ACHN (cell line): ENCODE measurements around the gene RPS3A.
"Not testable (repeated sequence)": the region's sequence is repeated elsewhere in the genome, so short reads cannot be mapped to it uniquely, and the experiment has no call there.

ENCODE experiments used
- DNase-seq: peaks from one replicate; pipeline ENCODE4 v3.0.0-alpha.2; 2015
- in situ Hi-C: cut with HindIII; loops from 2 replicates; pipeline ENCODE4 v1.10.0; 2017; ENCODE audit warnings: low sequenced_read_pairs, low pct_ligation_motif_present, low pct_unique_long_range_greater_than_20kb

The RPS3A gene

GRCh38 chr4:151099229-151099975, at the start of gene RPS3A:
Gene RPS3A (plus strand): TSS chr4:151099628. CDS start chr4:151099653, 25 bp downstream.
- peak; percentile 92 for DNase-seq
- in situ Hi-C loops = no loop called here

DNA sequence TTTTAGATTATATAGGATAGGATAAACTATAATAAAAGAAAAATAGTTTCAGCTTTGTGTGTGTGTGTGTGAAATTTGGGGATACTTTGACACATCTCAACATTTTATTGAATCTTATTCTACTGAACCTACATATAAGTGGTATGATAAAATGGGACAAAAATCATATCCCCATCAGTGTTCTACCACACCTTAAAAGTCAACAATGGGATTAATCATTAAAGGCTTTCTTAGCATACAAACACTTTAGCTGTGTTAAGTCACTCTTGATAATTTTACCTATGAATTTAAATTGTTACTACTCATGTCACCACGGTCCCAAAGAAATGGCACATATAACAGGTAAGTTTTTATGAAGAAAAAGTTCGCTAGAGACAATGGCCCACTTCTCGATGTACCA, 46.6 kb upstream of the RPS3A start:
- in situ Hi-C loops = no loop called here

GRCh38 chr4:151055539-151055938, 43.9 kb upstream of the RPS3A start:
- DNase-seq = no peak
- in situ Hi-C loops = no loop called here

More for the DNA sequence above, 46.6 kb upstream of the RPS3A start:
- no peak for DNase-seq

- in situ Hi-C loops, DNase-seq: not testable (repeated sequence)
Measured at GRCh38 chr4:151063143-151063542, 36.3 kb upstream of the RPS3A start.

- in situ Hi-C loops = no loop called here
- DNase-seq = no peak
Measured at GRCh38 chr4:151067316-151067970, 32.0 kb upstream of the RPS3A start.

DNA sequence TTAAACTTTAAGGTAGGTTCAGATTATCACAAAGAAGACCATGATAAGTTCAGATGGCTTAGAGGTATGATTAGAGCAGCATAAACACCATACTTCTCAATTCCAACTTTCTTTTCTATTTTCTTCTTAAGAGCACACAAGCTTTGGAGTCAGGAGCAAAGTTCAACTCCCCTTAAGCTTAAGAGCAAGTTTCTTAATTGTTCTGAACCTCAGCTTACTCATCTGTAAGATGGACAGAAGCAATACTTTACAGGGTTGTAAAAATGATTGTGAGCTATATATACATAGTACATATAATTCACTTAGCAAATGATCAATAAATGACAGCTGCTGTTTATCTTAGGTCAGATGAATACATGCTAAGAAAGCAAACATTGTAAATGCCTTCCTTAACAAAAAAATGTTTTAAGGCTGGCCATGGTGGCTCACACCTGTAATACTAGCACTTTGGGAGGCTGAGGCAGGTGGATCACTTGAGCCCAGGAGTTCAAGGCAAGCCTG, 25.0 kb upstream of the RPS3A start:
- in situ Hi-C loops = no loop called here
- no peak for DNase-seq

DNA sequence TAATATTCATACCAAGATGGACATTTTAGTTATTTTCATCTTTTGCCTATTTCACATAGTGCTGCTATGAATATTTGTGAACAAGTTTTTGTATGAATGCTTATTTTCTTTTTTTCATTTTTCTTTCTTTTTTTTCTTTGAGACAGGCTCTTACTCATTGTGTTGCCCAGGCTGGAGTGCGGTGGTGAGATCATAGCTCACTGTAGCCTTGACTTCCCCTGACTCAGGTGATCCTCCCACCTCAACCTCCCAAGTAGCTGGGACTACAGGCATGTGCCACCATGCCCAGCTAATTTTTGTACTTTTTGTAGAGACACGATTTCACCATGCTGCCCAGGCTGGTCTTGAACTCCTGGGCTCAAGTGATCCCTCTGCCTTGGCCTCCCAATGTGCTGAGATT, 21.4 kb upstream of the RPS3A start:
- DNase-seq, in situ Hi-C loops: not testable (repeated sequence)

- in situ Hi-C loops = no loop called here
- no peak for DNase-seq
Measured at GRCh38 chr4:151087467-151087866, 12.0 kb upstream of the RPS3A start.

DNA sequence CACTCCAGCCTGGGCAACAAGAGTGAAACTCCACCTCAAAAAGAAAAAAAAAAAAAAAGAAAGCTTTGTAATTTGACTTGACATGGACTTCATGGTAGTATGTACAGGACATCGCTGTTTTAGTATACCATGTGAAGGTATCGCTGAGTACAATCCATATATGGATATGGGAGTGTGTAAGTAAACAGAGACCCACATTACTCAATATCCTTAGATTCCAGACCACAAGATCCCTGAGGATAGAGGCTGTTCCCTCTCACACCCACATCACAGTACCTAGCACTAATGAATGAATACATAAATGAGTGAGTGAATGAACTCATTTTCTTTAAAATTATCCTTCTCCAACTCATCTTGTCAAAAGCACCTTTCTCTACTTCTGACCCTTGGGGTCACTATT, 8.4 kb upstream of the RPS3A start:
- DNase-seq = no peak
- in situ Hi-C loops = no loop called here

- DNase-seq = no peak
- in situ Hi-C loops = no loop called here
Measured at GRCh38 chr4:151092488-151092887, 6.9 kb upstream of the RPS3A start.

GRCh38 chr4:151093203-151093602, 6.2 kb upstream of the RPS3A start:
- DNase-seq = no peak
- in situ Hi-C loops = no loop called here

DNA sequence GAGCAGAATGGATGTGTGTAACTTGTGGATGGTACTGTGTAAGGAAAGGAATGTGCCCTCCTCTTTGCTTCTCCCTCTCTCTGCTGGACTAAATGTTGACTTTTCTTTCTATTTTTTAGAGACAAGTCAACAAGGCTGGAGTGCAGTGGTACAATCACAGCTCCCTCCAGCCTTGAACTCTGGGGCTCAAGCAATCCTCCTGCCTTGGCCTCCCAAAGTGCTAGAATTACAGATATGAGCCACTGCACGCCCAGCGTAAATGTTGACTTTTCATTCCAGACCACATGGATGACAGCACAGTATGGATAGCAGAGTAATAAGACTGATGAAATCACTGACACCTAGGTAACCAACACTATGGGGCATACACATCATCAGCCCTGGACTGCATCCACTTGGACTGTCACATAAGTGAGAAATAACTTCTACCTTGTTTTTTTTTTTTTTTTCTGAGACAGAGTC, 5.1 kb upstream of the RPS3A start:
- in situ Hi-C loops = no loop called here
- DNase-seq = no peak

GRCh38 chr4:151095142-151095541, 4.3 kb upstream of the RPS3A start:
- no peak for DNase-seq

DNA sequence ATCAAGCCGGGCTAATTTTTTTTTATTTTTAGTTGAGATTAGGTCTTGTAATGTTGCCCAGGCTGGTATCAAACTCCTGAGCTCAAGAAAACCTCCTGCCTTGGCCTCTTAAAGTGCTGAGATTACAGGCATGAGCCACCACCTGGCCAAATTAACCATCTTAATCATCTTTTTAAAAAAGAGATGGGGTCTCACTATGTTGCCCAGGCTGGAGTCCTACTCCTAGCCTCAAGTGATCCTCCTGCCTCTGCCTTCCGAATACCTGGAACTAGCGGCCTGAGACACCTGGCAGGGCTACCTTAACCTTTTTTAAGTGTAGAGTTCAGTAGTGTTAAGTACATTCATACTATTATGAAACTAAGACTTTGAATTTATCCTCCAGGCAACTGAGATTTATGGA, 1.7 kb upstream of the RPS3A start:
- in situ Hi-C loops = no loop called here
- no peak for DNase-seq

More at GRCh38 chr4:151095142-151095541, 4.3 kb upstream of the RPS3A start:
- in situ Hi-C loops = no loop called here

DNA sequence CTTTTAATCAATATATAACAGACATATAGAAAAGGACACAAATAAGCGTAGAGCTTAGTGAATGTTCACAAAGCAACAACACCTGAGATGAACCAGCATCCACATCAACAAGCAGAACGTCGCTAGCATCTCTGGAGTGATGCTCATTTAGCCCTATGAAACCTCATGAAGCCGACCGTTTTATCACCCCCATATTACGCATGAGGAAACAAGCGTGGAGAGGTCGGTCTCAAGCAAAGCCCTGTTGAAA, 524 bp upstream of the RPS3A start:
- in situ Hi-C loops = no loop called here
- DNase-seq = no peak

DNA sequence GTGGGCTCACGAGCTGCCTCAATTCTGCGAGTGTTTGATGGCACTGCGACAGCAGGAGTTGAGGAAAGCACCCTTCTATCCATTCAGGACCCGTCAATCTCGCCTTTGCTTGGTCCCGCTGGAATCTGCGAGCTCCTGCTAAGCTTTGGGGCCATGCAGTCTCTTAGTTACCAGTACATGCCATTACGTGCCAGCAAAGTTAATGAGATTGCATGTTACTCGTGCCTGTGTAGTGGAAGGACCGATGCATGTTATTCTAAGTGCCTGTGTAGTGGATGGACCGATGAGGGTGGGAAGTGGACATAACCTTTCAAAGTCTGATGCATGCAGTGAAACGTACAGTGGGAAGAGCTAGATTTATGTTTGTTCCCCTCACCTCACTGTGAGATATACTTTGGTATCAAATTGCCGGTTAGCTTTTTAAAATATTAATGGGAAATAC, 569 bp downstream of the RPS3A start:
- in situ Hi-C loops = no loop called here
- peak; percentile 22 for DNase-seq

GRCh38 chr4:151100531-151100930, 1.1 kb downstream of the RPS3A start:
- in situ Hi-C loops = no loop called here
- DNase-seq = no peak

DNA sequence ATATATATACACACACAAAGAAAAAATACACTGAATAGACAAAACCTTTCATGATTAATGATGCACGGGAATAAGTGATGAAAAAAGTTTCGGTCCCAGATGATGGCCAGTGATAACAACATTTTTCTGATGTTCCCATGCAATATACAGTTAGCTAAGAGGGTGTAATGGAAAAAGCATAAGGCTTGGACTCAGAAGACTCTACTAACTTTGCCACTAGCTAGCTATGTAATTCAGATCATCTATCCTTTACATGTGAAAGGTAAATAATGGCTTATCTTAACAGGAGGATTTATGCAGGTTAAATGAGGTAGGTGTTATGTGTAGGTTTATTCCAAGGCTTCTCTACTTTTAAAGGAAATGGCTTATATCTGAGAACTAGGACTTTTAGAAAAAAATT, 4.3 kb downstream of the RPS3A start:
- in situ Hi-C loops = no loop called here
- DNase-seq = no peak

- in situ Hi-C loops = no loop called here
- DNase-seq = no peak
Measured at GRCh38 chr4:151104621-151105020, 5.2 kb downstream of the RPS3A start.

DNA sequence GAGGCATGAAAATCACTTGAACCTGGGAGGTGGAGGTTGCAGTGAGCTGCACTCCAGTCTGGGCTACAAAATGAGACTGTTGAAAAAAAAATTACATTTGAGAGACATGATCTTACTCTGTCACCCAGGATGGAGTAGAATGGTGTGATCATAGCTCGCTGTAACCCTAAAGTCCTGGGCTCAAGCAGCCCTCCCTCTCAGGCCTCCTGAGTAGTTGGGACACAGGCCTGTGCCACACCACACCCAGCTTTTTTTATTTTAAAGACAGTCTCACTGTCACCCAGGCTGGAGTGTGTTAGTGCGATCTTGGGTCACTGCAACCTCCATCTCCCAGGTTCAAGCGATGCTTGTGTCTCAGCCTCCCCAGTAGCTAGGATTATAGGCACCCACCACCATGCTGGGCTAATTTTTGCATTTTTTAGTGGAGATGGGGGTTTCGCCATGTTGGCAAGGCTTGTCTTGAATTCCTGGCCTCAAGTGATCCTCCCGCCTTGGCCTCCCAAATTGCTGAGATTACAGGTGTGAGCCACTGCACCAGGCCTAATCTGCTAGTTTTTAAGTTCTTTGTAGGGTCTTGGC, 6.1 kb downstream of the RPS3A start:
- in situ Hi-C loops = no loop called here
- no peak for DNase-seq
